Natural killer cell (primary cell): ENCODE data around the gene SNAPC4. TPM values are rescaled to one million over a fixed set of nuclear protein-coding genes. Genes with fewer than 3 reads are reported as not detected.

ENCODE experiments used
- ATAC-seq, 3 donors: fragments of 150-1000 bp in 2 of 3; fragments of 200-7000 bp in 1 of 3; cut with Tn5 transposase; 1 replicate in 1 of 3; 2 replicates in 2 of 3; pipeline ENCODE4 v1.10.0; 2021; ENCODE audit warnings: mild to moderate bottlenecking in 2 of 3, moderate library complexity in 2 of 3
- DNase-seq, 2 donors: peaks; one replicate each; pipeline versions ENCODE4 v3.0.0 to v3.0.0-alpha.2; 2013 to 2021; ENCODE audit warnings: mixed read lengths in 1 of 2
- H3K27ac ChIP-seq: one replicate; pipeline ENCODE4 v1.5.1; 2013; ENCODE audit warnings: mild to moderate bottlenecking, low read length
- H3K27me3 ChIP-seq: one replicate; pipeline ENCODE4 v1.6.1; 2013; ENCODE audit warnings: low read length; ENCODE audit not compliant: control insufficient read depth, insufficient read depth
- H3K36me3 ChIP-seq: one replicate; pipeline ENCODE4 v1.6.1; 2013; ENCODE audit warnings: low read length; ENCODE audit not compliant: control insufficient read depth, insufficient read depth
- H3K4me1 ChIP-seq: one replicate; pipeline ENCODE4 v1.6.1; 2013; ENCODE audit warnings: low read length; ENCODE audit not compliant: control insufficient read depth, insufficient read depth
- H3K4me3 ChIP-seq: one replicate; pipeline ENCODE4 v1.5.1; 2013; ENCODE audit warnings: low read length
- H3K9me3 ChIP-seq: one replicate; pipeline ENCODE4 v1.6.1; 2013; ENCODE audit warnings: low read length; ENCODE audit not compliant: control insufficient read depth, insufficient read depth
- H3K27ac Mint-ChIP-seq, 2 donors: one replicate each; pipeline ENCODE4 v1.8.0; 2022; ENCODE audit warnings: mild to moderate bottlenecking in 2 of 2, mixed read lengths in 2 of 2, moderate library complexity in 1 of 2
- H3K27me3 Mint-ChIP-seq, 2 donors: one replicate each; pipeline ENCODE4 v1.8.0; 2022; ENCODE audit warnings: low read depth in 2 of 2, mixed read lengths in 2 of 2
- H3K36me3 Mint-ChIP-seq: one replicate; pipeline ENCODE4 v1.8.0; 2022; ENCODE audit warnings: mixed read lengths
- H3K4me1 Mint-ChIP-seq, 2 donors: one replicate each; pipeline ENCODE4 v1.8.0; 2022; ENCODE audit warnings: mixed read lengths in 2 of 2
- H3K4me3 Mint-ChIP-seq: one replicate; pipeline ENCODE4 v1.8.0; 2022; ENCODE audit warnings: mild to moderate bottlenecking, moderate library complexity, mixed read lengths
- H3K9me3 Mint-ChIP-seq, 2 donors: one replicate each; pipeline ENCODE4 v1.8.0; 2022; ENCODE audit warnings: mixed read lengths in 2 of 2
- WGBS: methylation state at CpG from one replicate; pipeline ENCODE4 v1.1.7; 2013; ENCODE audit warnings: missing lambda C conversion rate; ENCODE audit not compliant: insufficient coverage; 5-methylcytosine and 5-hydroxymethylcytosine counted together
- intact Hi-C: fragments of 100-400 bp; cut with micrococcal nuclease; formaldehyde crosslinking; loops from one replicate; pipeline ENCODE4 v1.14.2; 2022
- total RNA-seq, 4 donors: library from RNA; stranded (reverse); fragments of 120-200 nt in 1 of 4; gene quantifications; one replicate each; pipeline versions ENCODE4 v1.2.3 to v1.2.4, GENCODE V29; 2013 to 2022
- TF ChIP-seq, protein P1 (sequence below): fragments of 200-600 bp; IDR thresholded peaks from one replicate; pipeline ENCODE4 v1.8.0; 2022; ENCODE audit warnings: antibody characterized with exemption

The SNAPC4 gene
- total RNA-seq, 3 donors from 2014 or later (not counting 1 experiment from before 2014, with no cell fraction given): 9.0 to 11.3 (median 9.4) TPM

DNA sequence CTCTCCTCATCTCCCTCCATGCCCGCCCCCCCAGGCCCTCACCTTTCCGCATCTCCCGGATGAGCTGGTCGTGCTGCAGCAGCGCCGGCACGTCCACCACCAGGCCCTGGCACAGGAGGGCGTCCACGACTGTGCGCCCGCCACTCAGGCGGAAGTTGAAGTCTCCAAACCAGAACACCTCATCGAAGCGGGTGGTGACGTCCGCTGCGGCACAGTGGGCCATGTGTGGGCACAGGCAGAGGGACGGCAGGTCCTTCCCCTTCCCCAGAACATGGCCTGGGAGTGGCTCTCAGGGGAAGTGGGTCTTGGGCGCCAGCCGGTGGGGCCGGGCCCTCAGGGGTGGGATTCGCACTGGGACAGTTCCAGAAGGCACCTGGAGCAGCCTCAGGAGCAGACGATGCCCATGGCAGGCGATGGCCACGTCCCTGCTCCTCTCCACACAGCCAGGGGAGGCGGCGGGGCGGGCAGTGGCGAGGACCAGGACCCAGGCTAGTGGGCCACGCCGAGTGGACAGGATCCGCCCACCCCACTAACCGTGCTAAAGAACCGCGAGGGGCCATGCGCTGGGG, 31.9 kb upstream of the SNAPC4 start:
- no peak for DNase-seq
- Mint-ChIP-seq H3K36me3 (no peaks in the 10 kb centered on the region), H3K4me1 (peaks cover 8 to 12% of the 10 kb centered on the region in 2 donors), H3K27me3 (no peaks in the 10 kb centered on the region), H3K9me3 (no peaks in the 10 kb centered on the region), H3K27ac (no peak overlapping the region), H3K4me3 (no peak overlapping the region)
- no peaks in the 10 kb centered on the region for H3K27me3 ChIP-seq
- intact Hi-C loops: no loop called here
- TF ChIP-seq, protein P1, sequence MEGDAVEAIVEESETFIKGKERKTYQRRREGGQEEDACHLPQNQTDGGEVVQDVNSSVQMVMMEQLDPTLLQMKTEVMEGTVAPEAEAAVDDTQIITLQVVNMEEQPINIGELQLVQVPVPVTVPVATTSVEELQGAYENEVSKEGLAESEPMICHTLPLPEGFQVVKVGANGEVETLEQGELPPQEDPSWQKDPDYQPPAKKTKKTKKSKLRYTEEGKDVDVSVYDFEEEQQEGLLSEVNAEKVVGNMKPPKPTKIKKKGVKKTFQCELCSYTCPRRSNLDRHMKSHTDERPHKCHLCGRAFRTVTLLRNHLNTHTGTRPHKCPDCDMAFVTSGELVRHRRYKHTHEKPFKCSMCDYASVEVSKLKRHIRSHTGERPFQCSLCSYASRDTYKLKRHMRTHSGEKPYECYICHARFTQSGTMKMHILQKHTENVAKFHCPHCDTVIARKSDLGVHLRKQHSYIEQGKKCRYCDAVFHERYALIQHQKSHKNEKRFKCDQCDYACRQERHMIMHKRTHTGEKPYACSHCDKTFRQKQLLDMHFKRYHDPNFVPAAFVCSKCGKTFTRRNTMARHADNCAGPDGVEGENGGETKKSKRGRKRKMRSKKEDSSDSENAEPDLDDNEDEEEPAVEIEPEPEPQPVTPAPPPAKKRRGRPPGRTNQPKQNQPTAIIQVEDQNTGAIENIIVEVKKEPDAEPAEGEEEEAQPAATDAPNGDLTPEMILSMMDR: no peak
- no peak overlapping the region for H3K27ac ChIP-seq
- no peak for ATAC-seq
- peaks cover 5% of the 10 kb centered on the region for H3K36me3 ChIP-seq
- no peaks in the 10 kb centered on the region for H3K9me3 ChIP-seq
- H3K4me1 ChIP-seq: peaks cover 4% of the 10 kb centered on the region
- H3K4me3 ChIP-seq: no peak overlapping the region
- WGBS: 98% methylated on average over 36 of the region's 36 CpGs

DNA sequence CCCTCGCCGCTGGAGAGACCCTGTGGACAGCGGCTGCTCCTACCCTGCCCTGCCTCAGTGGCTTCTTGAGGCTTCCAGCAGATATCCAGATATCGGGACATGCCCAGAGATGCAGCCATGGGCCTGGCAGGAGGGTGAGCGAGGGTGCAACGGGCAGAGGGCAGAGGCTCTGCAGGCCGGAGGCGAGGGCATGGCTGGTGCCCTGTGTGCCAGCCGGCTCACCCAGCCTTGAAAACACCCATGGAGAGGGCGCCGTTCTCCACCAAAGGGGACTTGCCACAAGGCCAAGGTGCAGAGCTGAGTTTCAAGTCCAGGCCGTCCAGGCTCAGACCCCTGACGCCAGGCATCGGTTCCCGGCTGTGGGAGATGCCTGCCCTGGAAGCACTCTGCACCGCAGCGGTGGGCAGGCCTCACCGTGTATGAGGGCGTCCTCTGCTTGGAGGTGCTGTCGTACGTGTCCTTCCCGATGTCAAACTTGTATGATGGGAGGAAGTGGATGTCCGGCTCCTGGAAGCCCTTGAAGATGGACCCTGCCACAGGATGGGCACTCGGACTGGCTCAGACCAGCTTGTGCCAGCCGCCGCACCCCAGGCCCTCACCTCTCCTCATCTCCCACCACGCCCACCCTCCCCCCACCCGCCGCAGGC, 30.7 kb upstream of the SNAPC4 start:
- Mint-ChIP-seq H3K27ac (no peak overlapping the region), H3K9me3 (no peaks in the 10 kb centered on the region), H3K4me3 (no peak overlapping the region), H3K4me1 (peaks cover 0 to under 1% of the 10 kb centered on the region in 2 donors), H3K27me3 (no peaks in the 10 kb centered on the region), H3K36me3 (no peaks in the 10 kb centered on the region)
- H3K27me3 ChIP-seq: no peaks in the 10 kb centered on the region
- H3K36me3 ChIP-seq: peaks cover 5% of the 10 kb centered on the region
- WGBS: 98% methylated on average over 26 of the region's 29 CpGs
- DNase-seq (no peak), ATAC-seq (no peak)
- H3K27ac ChIP-seq: no peak overlapping the region
- intact Hi-C loops: no loop called here
- TF ChIP-seq, protein P1: no peak
- no peaks in the 10 kb centered on the region for H3K9me3 ChIP-seq
- no peaks in the 10 kb centered on the region for H3K4me1 ChIP-seq
- no peak overlapping the region for H3K4me3 ChIP-seq

DNA sequence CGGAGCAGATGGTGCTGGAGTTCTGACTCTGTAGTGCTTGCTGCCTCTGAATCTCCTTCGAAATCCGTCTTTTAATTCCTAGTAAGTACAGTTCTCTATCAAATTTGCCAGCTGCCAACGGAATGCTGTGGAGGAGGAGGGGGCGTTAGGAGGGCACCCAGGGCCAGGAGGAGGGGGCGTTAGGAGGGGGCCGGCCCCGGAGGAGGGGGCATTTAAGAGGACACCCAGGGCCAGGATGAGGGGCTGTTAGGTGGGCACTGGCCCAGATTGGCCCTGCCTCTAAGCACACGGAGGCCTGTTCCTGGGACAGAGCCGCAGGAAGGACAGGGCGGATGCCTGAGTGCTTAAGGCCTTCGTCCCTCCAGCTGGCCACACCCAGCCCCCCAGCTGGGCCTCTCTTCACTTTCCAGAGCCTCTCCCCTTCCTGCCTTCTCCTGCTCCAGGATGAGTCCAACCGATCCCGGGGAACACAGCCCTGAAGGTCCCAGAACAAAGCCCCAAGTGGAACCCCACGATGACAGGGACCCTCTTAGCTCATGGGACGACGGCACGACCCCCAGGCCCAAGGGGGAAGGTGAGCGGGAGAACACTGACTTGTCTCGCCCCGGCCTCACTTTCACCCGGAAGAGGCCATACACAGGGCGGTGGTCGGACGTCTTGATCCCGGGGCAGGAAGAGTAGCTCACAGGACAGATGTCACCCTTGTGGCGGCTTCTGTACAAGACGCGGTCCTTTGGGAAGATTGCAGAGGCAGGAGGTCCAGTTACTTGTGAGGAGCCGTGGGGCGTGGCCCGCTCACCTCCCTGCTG, 29.9 kb upstream of the SNAPC4 start:
- no peak overlapping the region for H3K4me3 Mint-ChIP-seq
- no peaks in the 10 kb centered on the region for H3K27me3 Mint-ChIP-seq
- WGBS: 94% methylated on average over 32 of the region's 32 CpGs
- intact Hi-C loops: no loop called here
- Histone ChIP-seq H3K27me3 (no peaks in the 10 kb centered on the region), H3K4me1 (no peaks in the 10 kb centered on the region), H3K27ac (no peak overlapping the region), H3K36me3 (peaks cover 5% of the 10 kb centered on the region), H3K9me3 (no peaks in the 10 kb centered on the region), H3K4me3 (no peak overlapping the region)
- no peak overlapping the region for H3K27ac Mint-ChIP-seq
- no peaks in the 10 kb centered on the region for H3K9me3 Mint-ChIP-seq
- H3K4me1 Mint-ChIP-seq: no peaks in the 10 kb centered on the region
- no peak for ATAC-seq
- DNase-seq: no peak
- TF ChIP-seq, protein P1: no peak
- no peaks in the 10 kb centered on the region for H3K36me3 Mint-ChIP-seq
